Esophagus muscularis mucosa (tissue), 4 donors: ENCODE results near the gene FOLR2. TPM values are rescaled to one million over a fixed set of nuclear protein-coding genes. Genes with fewer than 3 reads are reported as not detected.
A peak's percentile ranks its signal among the peaks of the same experiment; 100 is the strongest.

Experiments
- DNase-seq: peaks from one replicate; pipeline ENCODE4 v3.0.0-alpha.2; 2017; ENCODE audit errors: extremely low spot score
- H3K27ac ChIP-seq, 4 donors: fragments of 200-600 bp; sonication (generic); replicated peaks in 1 of 4; 1 replicate in 3 of 4; 2 replicates in 1 of 4; pipeline ENCODE4 v1.5.1; 2016 to 2019; ENCODE audit warnings: mild to moderate bottlenecking in 1 of 4
- H3K27me3 ChIP-seq, 4 donors: fragments of 200-600 bp; sonication (generic); one replicate each; pipeline versions ENCODE4 v1.5.1 to v1.6.0; 2016 to 2019
- H3K36me3 ChIP-seq, 4 donors: fragments of 200-600 bp; sonication (generic); one replicate each; pipeline ENCODE4 v1.5.1; 2016 to 2019
- H3K4me1 ChIP-seq, 4 donors: fragments of 200-600 bp; sonication (generic); one replicate each; pipeline ENCODE4 v1.5.1; 2016 to 2019
- H3K4me3 ChIP-seq, 4 donors: fragments of 200-600 bp; sonication (generic); 1 replicate in 2 of 4; 2 replicates in 2 of 4; pipeline ENCODE4 v1.5.1; 2016 to 2019; ENCODE audit warnings: mild to moderate bottlenecking in 4 of 4, moderate library complexity in 1 of 4
- H3K9me3 ChIP-seq, 4 donors: fragments of 200-600 bp; sonication (generic); 1 replicate in 3 of 4; 2 replicates in 1 of 4; pipeline ENCODE4 v1.5.1; 2016 to 2019
- CTCF ChIP-seq, 3 experiments: fragments of 200-600 bp in 2 of 3; fragments of 450-650 bp in 1 of 3; sonication (generic) in 2 of 3; IDR thresholded peaks; one replicate each; pipeline ENCODE4 v1.5.1; 2017 to 2019; ENCODE audit warnings: antibody characterized with exemption in 3 of 3, mild to moderate bottlenecking in 2 of 3, moderate library complexity in 1 of 3
- EP300 ChIP-seq: sonication (generic); formaldehyde crosslinking; IDR thresholded peaks from one replicate; pipeline ENCODE4 v1.6.1; 2017; ENCODE audit warnings: antibody characterized with exemption
- POLR2A ChIP-seq: fragments of 450-650 bp; IDR thresholded peaks from one replicate; pipeline ENCODE4 v1.6.1; 2017; ENCODE audit warnings: antibody characterized with exemption, moderate library complexity, mild to moderate bottlenecking, low read depth
- POLR2AphosphoS5 ChIP-seq, 2 donors: sonication (generic); formaldehyde crosslinking; IDR thresholded peaks; one replicate each; pipeline ENCODE4 v1.6.1; 2017; ENCODE audit warnings: antibody characterized with exemption in 2 of 2
- WGBS: methylation state at CpG from one replicate; pipeline ENCODE4 v1.1.5; 2018; 5-methylcytosine and 5-hydroxymethylcytosine counted together
- intact Hi-C: fragments of 100-400 bp; cut with DNase I; formaldehyde crosslinking; loops from one replicate; pipeline ENCODE4 v1.15.1; 2023
- total RNA-seq, 4 donors: library from RNA; depleted of rRNA; stranded (reverse); fragments of >200 nt; gene quantifications; one replicate each; pipeline versions ENCODE4 v1.1.0 to v1.2.1, GENCODE V29; 2016

The FOLR2 gene
- total RNA-seq, 4 donors from 2014 or later: 26.6 to 78.7 (median 33.1) TPM

GRCh38 chr11:72223615-72224563 lies 7.3 kb downstream of the FOLR2 start:
- no peak for DNase-seq
- H3K9me3 ChIP-seq: no peaks in the 10 kb centered on the region
- H3K36me3 ChIP-seq: peaks cover 5 to 26% (median 17%) of the 10 kb centered on the region in 4 donors
- WGBS: 2% methylated on average over 16 of the region's 84 CpGs
- TF ChIP-seq POLR2A (no peak), POLR2AphosphoS5 (IDR thresholded peaks at IDR 0.05) (peak; percentile 1 to 19), CTCF (IDR thresholded peaks at IDR 0.05) (no peak), EP300 (no peak)
- peak overlapping the region; percentile 83 to 96 (median 90) for H3K4me3 ChIP-seq
- peak overlapping the region; percentile 96 to 98 (median 97) for H3K27ac ChIP-seq
- no peaks in the 10 kb centered on the region for H3K27me3 ChIP-seq
- intact Hi-C loops: loop anchor here (1.0 to 10.0 kb wide), 3 partner anchors 14 to 208 kb away; partner anchors contain the start of gene CLPB
- peaks cover 21 to 52% (median 47%) of the 10 kb centered on the region in 4 donors for H3K4me1 ChIP-seq

DNA sequence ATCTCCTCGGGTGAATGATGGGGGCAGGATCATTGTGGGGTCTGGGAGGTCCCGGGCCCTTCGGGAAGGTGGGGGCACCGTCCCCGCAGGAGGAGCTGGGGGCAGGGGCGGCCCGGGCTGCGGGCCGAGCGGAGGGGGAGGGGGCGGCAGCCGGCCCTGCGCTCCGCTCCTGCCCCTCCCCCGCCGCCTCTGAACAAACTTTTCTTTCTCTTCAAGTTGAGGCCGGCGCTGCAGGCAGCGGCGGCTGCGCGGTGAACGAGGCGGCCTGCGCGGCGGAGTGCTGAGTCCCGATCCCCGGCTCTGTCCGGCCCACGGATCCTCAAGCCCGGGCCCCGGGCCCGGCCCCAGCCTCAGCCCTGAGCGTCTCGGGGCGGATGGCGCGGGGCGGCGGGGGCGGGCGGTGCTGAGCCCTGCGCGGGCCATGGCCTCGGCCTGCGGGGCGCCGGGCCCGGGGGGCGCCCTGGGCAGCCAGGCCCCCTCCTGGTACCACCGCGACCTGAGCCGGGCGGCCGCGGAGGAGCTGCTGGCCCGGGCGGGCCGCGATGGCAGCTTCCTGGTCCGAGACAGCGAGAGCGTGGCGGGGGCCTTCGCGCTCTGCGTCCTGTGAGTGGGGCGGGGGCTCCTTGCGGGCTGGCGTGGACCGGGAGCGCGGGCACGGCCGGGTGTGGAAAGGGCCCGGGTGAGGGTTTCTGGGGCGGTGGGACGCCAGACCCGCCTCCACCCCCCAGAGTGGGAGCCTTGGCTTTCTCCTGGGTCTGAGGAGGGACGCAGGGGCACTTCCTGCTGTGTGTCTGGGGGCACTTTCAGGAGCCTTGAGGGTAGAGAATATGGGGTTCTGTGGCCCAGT lies 8.2 kb downstream of the FOLR2 start, which contains the start of gene INPPL1:
Gene INPPL1, plus strand, starts transcription at position 204 of the 847 bp plus-strand sequence. Its CDS starts 218 bp downstream, at position 422.
- Histone ChIP-seq H3K4me1 (peaks cover 21 to 61% (median 47%) of the 10 kb centered on the region in 4 donors), H3K27me3 (no peaks in the 10 kb centered on the region), H3K36me3 (peaks cover 11 to 35% (median 26%) of the 10 kb centered on the region in 4 donors), H3K27ac (peak within 1 kb of the TSS; percentile 96 to 98 (median 97)), H3K4me3 (peak within 1 kb of the TSS; percentile 83 to 96 (median 90)), H3K9me3 (no peaks in the 10 kb centered on the region)
- 0% methylated on average over 10 of the region's 81 CpGs for WGBS
- TF ChIP-seq CTCF (IDR thresholded peaks at IDR 0.05) (no peak), POLR2AphosphoS5 (IDR thresholded peaks at IDR 0.05) (peak in 1 of 2 donors; percentile 35)
- DNase-seq: no peak
- intact Hi-C loops: loop anchor here (1.0 to 10.0 kb wide), 3 partner anchors 14 to 208 kb away; partner anchors contain the start of gene CLPB

DNA sequence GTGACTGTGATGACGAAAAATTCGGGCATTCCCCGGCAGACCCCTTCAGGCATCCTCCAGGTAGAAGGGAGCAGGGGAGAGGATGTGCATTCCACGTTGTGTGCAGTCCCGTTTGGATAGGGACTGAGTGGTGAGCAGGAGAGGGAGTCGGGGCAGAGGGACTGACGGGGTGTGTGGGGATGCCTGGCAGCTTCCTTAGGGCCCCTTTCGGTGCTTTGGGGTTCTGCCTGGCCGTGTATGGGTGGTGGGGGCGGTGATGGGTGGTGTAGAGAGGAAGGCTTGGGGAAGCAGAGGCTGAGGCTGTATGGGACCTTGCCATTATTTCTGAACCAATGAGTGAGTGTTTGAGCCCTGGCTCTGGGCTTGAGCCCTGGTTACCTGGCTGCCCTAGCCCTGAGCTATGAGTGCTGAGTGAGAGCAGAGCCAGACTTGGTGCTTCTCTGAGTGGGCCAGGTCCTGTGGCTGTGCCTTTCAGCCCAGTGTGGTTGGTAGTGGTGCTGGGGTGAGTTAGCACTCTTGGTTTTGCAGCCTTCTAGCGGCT lies 8.9 kb downstream of the FOLR2 start:
- no peaks in the 10 kb centered on the region for H3K27me3 ChIP-seq
- intact Hi-C loops: loop anchor here (10.0 kb wide), 1 partner anchor 201 kb away; no protein-coding TSS in a partner anchor
- TF ChIP-seq CTCF (IDR thresholded peaks at IDR 0.05) (no peak), POLR2AphosphoS5 (IDR thresholded peaks at IDR 0.05) (peak in 1 of 2 donors; percentile 15)
- no peaks in the 10 kb centered on the region for H3K9me3 ChIP-seq
- peak overlapping the region; percentile 96 to 98 (median 97) for H3K27ac ChIP-seq
- peak overlapping the region; percentile 83 to 96 (median 90) for H3K4me3 ChIP-seq
- peaks cover 21 to 62% (median 47%) of the 10 kb centered on the region in 4 donors for H3K4me1 ChIP-seq
- H3K36me3 ChIP-seq: peaks cover 18 to 42% (median 33%) of the 10 kb centered on the region in 4 donors
- DNase-seq: no peak
- WGBS: 21% methylated on average over 11 of the region's 11 CpGs

DNA sequence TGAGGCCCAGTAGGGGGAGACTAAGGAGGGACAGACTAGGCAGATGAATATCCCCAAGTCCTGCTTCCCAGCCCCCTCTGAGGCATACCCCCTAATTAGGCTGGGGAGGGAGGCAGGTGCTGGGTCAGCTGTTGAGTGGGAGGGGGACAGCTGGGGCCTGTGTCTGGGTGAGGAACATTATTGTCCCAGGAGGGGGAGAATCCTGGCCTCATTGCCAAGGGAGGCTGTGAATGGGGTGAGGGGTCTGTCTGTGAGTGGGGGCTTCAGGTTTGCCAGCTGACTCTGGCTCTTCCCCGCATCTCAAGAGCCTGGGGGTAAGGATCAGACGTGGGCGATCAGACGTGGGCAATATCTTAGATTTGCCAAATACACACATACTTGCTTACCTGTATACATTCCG lies 10.1 kb downstream of the FOLR2 start:
- peak overlapping the region in 1 of 4 donors; percentile 21 for H3K27ac ChIP-seq
- peaks cover 29 to 60% (median 47%) of the 10 kb centered on the region in 4 donors for H3K4me1 ChIP-seq
- no peaks in the 10 kb centered on the region for H3K9me3 ChIP-seq
- no peaks in the 10 kb centered on the region for H3K27me3 ChIP-seq
- TF ChIP-seq EP300: no peak
- TF ChIP-seq POLR2AphosphoS5 (IDR thresholded peaks at IDR 0.05): no peak
- DNase-seq: no peak
- WGBS: 71% methylated on average over 4 of the region's 5 CpGs
- H3K36me3 ChIP-seq: peaks cover 31 to 54% (median 45%) of the 10 kb centered on the region in 4 donors
- intact Hi-C loops: loop anchor here (10.0 kb wide), 1 partner anchor 202 kb away; no protein-coding TSS in a partner anchor
- no peak overlapping the region for H3K4me3 ChIP-seq
